Measurements from ENCODE around the gene ARAP1.

DNA sequence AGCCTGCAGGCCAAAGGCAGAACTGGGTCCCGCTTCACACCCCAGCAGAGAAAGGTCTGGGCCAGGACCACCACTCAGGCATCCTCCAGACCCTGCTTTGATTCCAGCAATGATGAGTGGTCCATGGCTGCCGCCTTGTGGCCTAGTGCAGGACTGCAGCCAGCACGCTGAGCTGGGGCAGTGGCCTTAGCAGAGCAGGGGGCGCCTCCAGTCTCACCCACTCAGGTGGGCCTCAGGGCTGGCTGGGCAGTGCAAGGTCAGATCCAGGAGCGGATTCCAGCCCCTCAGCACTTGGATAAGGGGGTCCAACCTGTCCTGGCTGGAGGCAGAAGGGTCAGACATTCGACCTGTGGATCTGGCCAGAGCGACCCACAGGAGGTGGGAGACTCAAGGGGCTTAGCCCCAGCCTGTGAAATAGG lies 68.4 kb downstream of the ARAP1 start:
- TF ChIP-seq GATA2 (IDR thresholded peaks at IDR 0.05; ENCODE audit: low read depth, low read length) (no peak), GATA3 (IDR thresholded peaks at IDR 0.05; ENCODE audit: low read depth, low read length) (no peak)

All from SH-SY5Y (cell line).